ENCODE data around the gene ADAM22.
A peak's percentile ranks its signal among the peaks of the same experiment; 100 is the strongest.

Gene ADAM22

GRCh38 chr7:88041583-88041982 lies 107.5 kb downstream of the ADAM22 start:
- DNase-seq (ENCODE audit: low read depth in 2 of 2), result no peak

GRCh38 chr7:88042157-88042556 lies 108.1 kb downstream of the ADAM22 start:
- no peak for DNase-seq (ENCODE audit: low read depth in 2 of 2)

GRCh38 chr7:88042803-88043202 lies 108.8 kb downstream of the ADAM22 start:
- DNase-seq (ENCODE audit: low read depth in 2 of 2), result no peak

- no peak for DNase-seq (ENCODE audit: low read depth in 2 of 2)
Measured at GRCh38 chr7:88044069-88044468, 110.0 kb downstream of the ADAM22 start.

- DNase-seq (ENCODE audit: low read depth in 2 of 2), result no peak
Measured at GRCh38 chr7:88046839-88047573, 113.0 kb downstream of the ADAM22 start.

GRCh38 chr7:88057655-88058054 lies 123.6 kb downstream of the ADAM22 start:
- DNase-seq (ENCODE audit: low read depth in 2 of 2), result no peak

GRCh38 chr7:88062238-88062637 lies 128.2 kb downstream of the ADAM22 start:
- DNase-seq (ENCODE audit: low read depth in 2 of 2), result no peak

- no peak for DNase-seq (ENCODE audit: low read depth in 2 of 2)
Measured at GRCh38 chr7:88069093-88069492, 135.0 kb downstream of the ADAM22 start.

GRCh38 chr7:88071994-88072714 lies 138.1 kb downstream of the ADAM22 start:
- DNase-seq (ENCODE audit: low read depth in 2 of 2), result no peak

- DNase-seq (ENCODE audit: low read depth in 2 of 2), result no peak
Measured at GRCh38 chr7:88072715-88073055, 138.6 kb downstream of the ADAM22 start.

GRCh38 chr7:88073626-88074025 lies 139.6 kb downstream of the ADAM22 start:
- DNase-seq (ENCODE audit: low read depth in 2 of 2), result no peak

GRCh38 chr7:88075216-88075615 lies 141.2 kb downstream of the ADAM22 start:
- DNase-seq (ENCODE audit: low read depth in 2 of 2), result no peak

GRCh38 chr7:88083883-88084282 lies 149.8 kb downstream of the ADAM22 start:
- no peak for DNase-seq (ENCODE audit: low read depth in 2 of 2)

GRCh38 chr7:88089561-88089960 lies 155.5 kb downstream of the ADAM22 start:
- no peak for DNase-seq (ENCODE audit: low read depth in 2 of 2)

GRCh38 chr7:88090240-88090639 lies 156.2 kb downstream of the ADAM22 start:
- no peak for DNase-seq (ENCODE audit: low read depth in 2 of 2)

GRCh38 chr7:88090671-88091070 lies 156.6 kb downstream of the ADAM22 start:
- no peak for DNase-seq (ENCODE audit: low read depth in 2 of 2)

GRCh38 chr7:88091988-88092675 lies 158.1 kb downstream of the ADAM22 start:
- no peak for DNase-seq (ENCODE audit: low read depth in 2 of 2)

- DNase-seq (ENCODE audit: low read depth in 2 of 2), result no peak
Measured at GRCh38 chr7:88092676-88092999, 158.6 kb downstream of the ADAM22 start.

GRCh38 chr7:88101769-88102168 lies 167.7 kb downstream of the ADAM22 start:
- DNase-seq (ENCODE audit: low read depth in 2 of 2), result peak in 1 of 2 donors; percentile 1

- DNase-seq (ENCODE audit: low read depth in 2 of 2), result no peak
Measured at GRCh38 chr7:88102675-88103074, 168.6 kb downstream of the ADAM22 start.

- DNase-seq (ENCODE audit: low read depth in 2 of 2), result no peak
Measured at GRCh38 chr7:88104732-88105131, 170.7 kb downstream of the ADAM22 start.

- DNase-seq (ENCODE audit: low read depth in 2 of 2), result no peak
Measured at GRCh38 chr7:88105231-88105630, 171.2 kb downstream of the ADAM22 start.

GRCh38 chr7:88106434-88106833 lies 172.4 kb downstream of the ADAM22 start:
- peak in 1 of 2 donors; percentile 29 for DNase-seq (ENCODE audit: low read depth in 2 of 2)

Data from stimulated activated CD8-positive, alpha-beta memory T cell treated with anti-CD3 and anti-CD28 coated beads, Interleukin-15, amount 100 ng/mL, for 48 hours (primary cell).